HFFc6 (cell line): ENCODE data around the gene SF1. TPM values are rescaled to one million over a fixed set of nuclear protein-coding genes. Genes with fewer than 3 reads are reported as not detected.

ENCODE experiments used
- DNase-seq: peaks from one replicate; pipeline ENCODE4 v3.0.0-alpha.2; 2018
- H3K27ac Mint-ChIP-seq: 2 replicates; pipeline ENCODE4 v1.8.0; 2020; ENCODE audit warnings: mild to moderate bottlenecking, mixed read lengths
- H3K27me3 Mint-ChIP-seq: 2 replicates; pipeline ENCODE4 v1.8.0; 2021; ENCODE audit warnings: mild to moderate bottlenecking, moderate library complexity, mixed read lengths; ENCODE audit not compliant: insufficient read depth
- H3K36me3 Mint-ChIP-seq: 2 replicates; pipeline ENCODE4 v1.8.0; 2021; ENCODE audit warnings: low read depth, mixed read lengths
- H3K4me1 Mint-ChIP-seq: 2 replicates; pipeline ENCODE4 v1.8.0; 2020; ENCODE audit warnings: low read depth, mixed read lengths
- H3K4me3 Mint-ChIP-seq: 2 replicates; pipeline ENCODE4 v1.8.0; 2020; ENCODE audit warnings: mild to moderate bottlenecking, moderate library complexity, mixed read lengths
- H3K9me3 Mint-ChIP-seq: 2 replicates; pipeline ENCODE4 v1.8.0; 2020; ENCODE audit warnings: mild to moderate bottlenecking, mixed read lengths
- total RNA-seq, 6 experiments: library from RNA; stranded (reverse); fragmentation: NEBNext Ultra II Directional; extraction: Animal tissue kit (Norgen Biotek cat#: 25700); gene quantifications; 2 replicates in 1 of 6; 3 replicates in 5 of 6; pipeline ENCODE4 v1.2.3, GENCODE V29; 2021
- TF ChIP-seq, protein P1 (sequence below): fragments of 200-600 bp; sonication (generic); IDR thresholded peaks from 2 replicates; pipeline ENCODE4 v1.5.0; 2021; ENCODE audit warnings: antibody characterized with exemption, mild to moderate bottlenecking

Gene SF1
- total RNA-seq, 6 experiments from 2014 or later, result 195 to 244 (median 208) TPM

- no peaks in the 10 kb centered on the region for H3K4me1 Mint-ChIP-seq
- H3K36me3 Mint-ChIP-seq, result no peaks in the 10 kb centered on the region
- no peak overlapping the region for H3K4me3 Mint-ChIP-seq
- no peak for DNase-seq
- no peak overlapping the region for H3K27ac Mint-ChIP-seq
- TF ChIP-seq, protein P1, sequence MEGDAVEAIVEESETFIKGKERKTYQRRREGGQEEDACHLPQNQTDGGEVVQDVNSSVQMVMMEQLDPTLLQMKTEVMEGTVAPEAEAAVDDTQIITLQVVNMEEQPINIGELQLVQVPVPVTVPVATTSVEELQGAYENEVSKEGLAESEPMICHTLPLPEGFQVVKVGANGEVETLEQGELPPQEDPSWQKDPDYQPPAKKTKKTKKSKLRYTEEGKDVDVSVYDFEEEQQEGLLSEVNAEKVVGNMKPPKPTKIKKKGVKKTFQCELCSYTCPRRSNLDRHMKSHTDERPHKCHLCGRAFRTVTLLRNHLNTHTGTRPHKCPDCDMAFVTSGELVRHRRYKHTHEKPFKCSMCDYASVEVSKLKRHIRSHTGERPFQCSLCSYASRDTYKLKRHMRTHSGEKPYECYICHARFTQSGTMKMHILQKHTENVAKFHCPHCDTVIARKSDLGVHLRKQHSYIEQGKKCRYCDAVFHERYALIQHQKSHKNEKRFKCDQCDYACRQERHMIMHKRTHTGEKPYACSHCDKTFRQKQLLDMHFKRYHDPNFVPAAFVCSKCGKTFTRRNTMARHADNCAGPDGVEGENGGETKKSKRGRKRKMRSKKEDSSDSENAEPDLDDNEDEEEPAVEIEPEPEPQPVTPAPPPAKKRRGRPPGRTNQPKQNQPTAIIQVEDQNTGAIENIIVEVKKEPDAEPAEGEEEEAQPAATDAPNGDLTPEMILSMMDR, result no peak
- peaks cover 53% of the 10 kb centered on the region for H3K27me3 Mint-ChIP-seq
- no peaks in the 10 kb centered on the region for H3K9me3 Mint-ChIP-seq
Measured at GRCh38 chr11:64724863-64725532, 53.3 kb downstream of the SF1 start.

- Mint-ChIP-seq H3K27me3 (peaks cover 53% of the 10 kb centered on the region), H3K27ac (no peak overlapping the region), H3K36me3 (no peaks in the 10 kb centered on the region), H3K4me3 (no peak overlapping the region), H3K4me1 (no peaks in the 10 kb centered on the region), H3K9me3 (no peaks in the 10 kb centered on the region)
- TF ChIP-seq, protein P1, result no peak
- no peak for DNase-seq
Measured at GRCh38 chr11:64723907-64724862, 54.2 kb downstream of the SF1 start.

DNA sequence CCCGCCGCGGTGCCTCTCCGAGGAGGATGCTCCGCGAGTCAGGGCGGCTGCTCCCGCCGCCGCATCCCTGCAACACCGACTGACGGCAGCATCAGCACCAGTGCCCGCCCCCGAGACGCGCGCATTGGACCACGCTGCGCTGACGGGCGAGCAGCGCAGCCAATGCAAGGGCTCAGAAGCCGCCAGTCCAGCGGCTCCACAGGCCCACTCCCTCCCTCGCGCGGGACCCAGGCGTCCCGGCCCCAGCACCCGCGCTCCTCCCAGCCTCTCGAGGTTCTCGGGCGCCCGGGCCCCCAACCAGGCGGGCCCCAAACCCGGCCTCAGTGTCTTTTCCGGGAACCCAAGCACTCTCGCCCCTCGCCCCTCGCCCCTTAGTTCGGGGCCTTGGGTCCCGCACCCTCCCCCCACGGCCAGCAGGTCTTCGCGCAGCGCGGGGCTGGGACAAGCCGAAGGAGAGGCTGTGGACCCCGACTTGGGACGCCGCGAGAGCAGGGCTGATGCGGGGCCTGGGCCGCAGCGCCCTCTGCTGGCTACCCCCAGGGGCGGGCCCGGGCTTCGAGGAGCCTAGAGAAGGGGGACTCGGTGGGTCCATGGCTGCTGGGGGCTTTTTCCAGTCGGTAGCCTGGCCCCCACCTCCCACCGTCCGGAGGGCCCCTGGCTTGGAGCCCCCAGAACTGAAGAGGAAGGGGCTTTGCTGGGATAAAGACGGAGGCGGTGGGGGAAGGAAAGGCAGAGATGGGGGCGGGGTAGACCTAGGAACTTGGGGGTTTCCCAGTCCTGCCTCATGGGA lies 55.0 kb downstream of the SF1 start, which contains the start of gene NRXN2:
TSS of gene NRXN2 (minus strand) at position 81 of the 790 bp plus-strand sequence. CDS start 9,498 bp downstream, outside the sequence.
- peak within 1 kb of the TSS; percentile 47 for H3K4me3 Mint-ChIP-seq
- no peaks in the 10 kb centered on the region for H3K4me1 Mint-ChIP-seq
- H3K27me3 Mint-ChIP-seq, result peaks cover 55% of the 10 kb centered on the region
- no peaks in the 10 kb centered on the region for H3K9me3 Mint-ChIP-seq
- TF ChIP-seq, protein P1, result peak; percentile 99
- no peak within 1 kb of the TSS for H3K27ac Mint-ChIP-seq
- DNase-seq, result peak; percentile 76
- no peaks in the 10 kb centered on the region for H3K36me3 Mint-ChIP-seq

GRCh38 chr11:64722141-64723065 lies 55.9 kb downstream of the SF1 start:
- H3K9me3 Mint-ChIP-seq, result no peaks in the 10 kb centered on the region
- H3K27me3 Mint-ChIP-seq, result peaks cover 55% of the 10 kb centered on the region
- H3K36me3 Mint-ChIP-seq, result no peaks in the 10 kb centered on the region
- H3K4me3 Mint-ChIP-seq, result no peak overlapping the region
- no peaks in the 10 kb centered on the region for H3K4me1 Mint-ChIP-seq
- TF ChIP-seq, protein P1, result no peak
- no peak for DNase-seq
- H3K27ac Mint-ChIP-seq, result no peak overlapping the region
